ENCODE data around the gene SLC5A1. TPM values are rescaled to one million over a fixed set of nuclear protein-coding genes. Genes with fewer than 3 reads are reported as not detected.

Gene SLC5A1
- total RNA-seq (2022; extraction: Qiagen RNA extraction), result 0.03 to 0.07 TPM (median 0.06 TPM) in 4 of 5 replicates, not detected in the other

GRCh38 chr22:32042924-32043323 is at the start of gene SLC5A1:
SLC5A1 (plus strand) TSS chr22:32043261; CDS start chr22:32043282, 21 bp downstream.

GRCh38 chr22:32158712-32159533 is 115.9 kb downstream of the SLC5A1 start, which contains the start of gene C22orf42:
C22orf42 (minus strand) TSS chr22:32159303; CDS start chr22:32159215, 88 bp downstream.

Other genes with a start within 250 kb of the SLC5A1 start
- gene YWHAH, start 98.7 kb upstream of the SLC5A1 start, total RNA-seq (2022; extraction: Qiagen RNA extraction), result 131 to 148 TPM (median 141 TPM) in 5 replicates
- gene C22orf42, start 116.0 kb downstream of the SLC5A1 start, total RNA-seq (2022; extraction: Qiagen RNA extraction), result not detected in 5 replicates
- gene RFPL2, start 161.8 kb downstream of the SLC5A1 start, total RNA-seq (2022; extraction: Qiagen RNA extraction), result 0.09 to 0.24 TPM (median 0.16 TPM) in 5 replicates
- gene SLC5A4, start 212.1 kb downstream of the SLC5A1 start, total RNA-seq (2022; extraction: Qiagen RNA extraction), result not detected in 5 replicates

Data from A549 treated with Hydrocortisone at 1 μM for 4 hours (cell line).